Activated CD4-positive, alpha-beta T cell treated with anti-CD3 and anti-CD28 coated beads, Interleukin-10, Interleukin-2, amounts not matched to agents 100 ng/mL and 50 ng/mL, durations not matched to agents 16 hours and 8 hours (primary cell): ENCODE measurements around the gene PTPRN2.
"Not testable (repeated sequence)": the region's sequence is repeated elsewhere in the genome, so short reads cannot be mapped to it uniquely, and the experiment has no call there.

Experiments
- DNase-seq: peaks from one replicate; pipeline ENCODE4 v3.0.0-alpha.2; 2020

Gene PTPRN2

GRCh38 chr7:158244873-158245723, 342.5 kb downstream of the PTPRN2 start:
- no peak for DNase-seq

GRCh38 chr7:158244430-158244829, 343.2 kb downstream of the PTPRN2 start:
- DNase-seq, result no peak

GRCh38 chr7:158241919-158242318, 345.7 kb downstream of the PTPRN2 start:
- no peak for DNase-seq

- DNase-seq, result no peak
These were observed 346.8 kb downstream of the PTPRN2 start for GRCh38 chr7:158240801-158241200.

GRCh38 chr7:158239290-158239981, 348.2 kb downstream of the PTPRN2 start:
- no peak for DNase-seq

GRCh38 chr7:158238616-158239289, 348.9 kb downstream of the PTPRN2 start:
- DNase-seq, result no peak

- no peak for DNase-seq
These were observed 349.8 kb downstream of the PTPRN2 start for GRCh38 chr7:158237672-158238335.

GRCh38 chr7:158236400-158236799, 351.2 kb downstream of the PTPRN2 start:
- DNase-seq, result no peak

GRCh38 chr7:158235862-158236261, 351.8 kb downstream of the PTPRN2 start:
- no peak for DNase-seq

- DNase-seq, result no peak
These were observed 357.7 kb downstream of the PTPRN2 start for GRCh38 chr7:158229945-158230344.

- no peak for DNase-seq
These were observed 358.6 kb downstream of the PTPRN2 start for GRCh38 chr7:158228986-158229385.

- DNase-seq, result no peak
These were observed 359.5 kb downstream of the PTPRN2 start for GRCh38 chr7:158228131-158228530.

GRCh38 chr7:158227258-158227984, 360.2 kb downstream of the PTPRN2 start:
- DNase-seq, result no peak

GRCh38 chr7:158216198-158216597, 371.4 kb downstream of the PTPRN2 start:
- DNase-seq, result no peak

GRCh38 chr7:158209435-158209834, 378.2 kb downstream of the PTPRN2 start:
- DNase-seq, result no peak

GRCh38 chr7:158206341-158206740, 381.3 kb downstream of the PTPRN2 start:
- DNase-seq, result no peak

GRCh38 chr7:158204453-158204852, 383.2 kb downstream of the PTPRN2 start:
- DNase-seq, result no peak

GRCh38 chr7:158203948-158204347, 383.7 kb downstream of the PTPRN2 start:
- not testable (repeated sequence) for DNase-seq

GRCh38 chr7:158194365-158194900, 393.2 kb downstream of the PTPRN2 start:
- DNase-seq, result no peak

- no peak for DNase-seq
These were observed 394.2 kb downstream of the PTPRN2 start for GRCh38 chr7:158193446-158193845.

GRCh38 chr7:158192956-158193355, 394.7 kb downstream of the PTPRN2 start:
- DNase-seq, result no peak

GRCh38 chr7:158192184-158192835, 395.3 kb downstream of the PTPRN2 start:
- no peak for DNase-seq
